HepG2 (cell line): ENCODE measurements around the gene PDE5A. TPM values are rescaled to one million over a fixed set of nuclear protein-coding genes. Genes with fewer than 3 reads are reported as not detected.

Experiments used
- ATAC-seq: fragments of 200-7000 bp; cut with Tn5 transposase; 3 replicates; pipeline ENCODE4 v1.9.1; 2020; ENCODE audit warnings: mild to moderate bottlenecking, moderate library complexity
- BruUV-seq: library from RNA; stranded (reverse); fragments of 400-500 nt; replicated peaks from 2 replicates; lab custom pipeline; 2021; lab: Mats Ljungman, UMichigan
- CTCF ChIA-PET: fragments of 300-600 bp; formaldehyde crosslinking; extraction: SDS; loops from one replicate; lab custom pipeline; 2021; ENCODE audit warnings: low total read pairs, inconsistent platforms, low intra/inter-chr PET ratio; lab: Yijun Ruan, JAX
- POLR2A ChIA-PET: fragments of 350-600 bp; sonication (Branson Sonifier 250); formaldehyde crosslinking; loops from one replicate; lab custom pipeline; 2020; ENCODE audit warnings: antibody characterized with exemption, inconsistent platforms; lab: Yijun Ruan, JAX
- DNase-seq: peaks from one replicate; pipeline ENCODE4 v3.0.0-alpha.2; 2015; ENCODE audit warnings: low spot score
- FAIRE-seq: peaks from 3 replicates; lab custom pipeline; 2011; peaks lifted over from hg19 to GRCh38; lab: Jason Lieb, UNC
- H2AFZ ChIP-seq: one replicate; pipeline ENCODE4 v1.6.1; 2011; ENCODE audit warnings: low read length, inconsistent platforms
- H3K27ac ChIP-seq: fragments of 300-600 bp; 3 replicates; pipeline ENCODE4 v1.8.0; 2011; ENCODE audit warnings: mixed run types, mild to moderate bottlenecking, mixed read lengths, low read length, inconsistent platforms; ENCODE audit not compliant: insufficient read depth; ENCODE audit errors: extremely low read length
- H3K27me3 ChIP-seq, 2 experiments: fragments of 200-600 bp in 1 of 2; 2 replicates in 1 of 2; 3 replicates in 1 of 2; pipeline versions ENCODE4 v1.6.0 to v1.8.0; 2011; ENCODE audit warnings: low read length in 2 of 2, mild to moderate bottlenecking in 2 of 2, moderate library complexity in 2 of 2, inconsistent platforms in 1 of 2; ENCODE audit not compliant: insufficient read depth in 2 of 2, control insufficient read depth in 1 of 2
- H3K36me3 ChIP-seq, 2 experiments: fragments of 200-600 bp in 1 of 2; replicated peaks in 1 of 2; 2 replicates in 1 of 2; 3 replicates in 1 of 2; pipeline versions ENCODE4 v1.5.1 to v1.8.0; 2011; ENCODE audit warnings: low read length in 2 of 2, inconsistent platforms in 1 of 2; ENCODE audit not compliant: insufficient read depth in 2 of 2, control insufficient read depth in 1 of 2
- H3K4me1 ChIP-seq: 2 replicates; pipeline ENCODE4 v1.5.1; 2012; ENCODE audit warnings: low read length, inconsistent platforms; ENCODE audit not compliant: insufficient read depth
- H3K4me2 ChIP-seq: 2 replicates; pipeline ENCODE4 v1.6.0; 2011; ENCODE audit warnings: low read depth, low read length, inconsistent platforms
- H3K4me3 ChIP-seq, 3 experiments: fragments of 200-600 bp in 1 of 3; sonication (generic), shearing (Covaris generic) in 1 of 3; replicated peaks in 1 of 3; 2 replicates each; pipeline ENCODE4 v1.5.1; 2011 to 2016; ENCODE audit warnings: low read length in 3 of 3, inconsistent platforms in 2 of 3, low read depth in 2 of 3, mild to moderate bottlenecking in 2 of 3, control low read depth in 1 of 3, mixed read lengths in 1 of 3; ENCODE audit not compliant: insufficient read depth in 1 of 3
- H3K79me2 ChIP-seq: one replicate; pipeline ENCODE4 v1.6.1; 2011; ENCODE audit warnings: low read length, inconsistent platforms; ENCODE audit not compliant: insufficient read depth
- H3K9ac ChIP-seq: 2 replicates; pipeline ENCODE4 v1.6.0; 2011; ENCODE audit warnings: mild to moderate bottlenecking, low read depth, low read length, inconsistent platforms; ENCODE audit not compliant: insufficient read depth
- H3K9me3 ChIP-seq: 2 replicates; pipeline ENCODE4 v1.5.1; 2012; ENCODE audit warnings: mild to moderate bottlenecking, low read length
- H4K20me1 ChIP-seq: 2 replicates; pipeline ENCODE4 v1.6.0; 2011; ENCODE audit warnings: inconsistent platforms, mild to moderate bottlenecking, low read length, moderate library complexity; ENCODE audit not compliant: insufficient read depth
- CHD2 ChIP-seq: IDR thresholded peaks from 2 replicates; pipeline ENCODE4 v1.6.1; 2011; ENCODE audit warnings: low read depth, low read length, improper control_type of control experiment
- GZF1 ChIP-seq: sonication (generic); formaldehyde crosslinking; IDR thresholded peaks from 2 replicates; pipeline ENCODE4 v1.5.1; 2020; ENCODE audit warnings: mild to moderate bottlenecking, missing genetic modification reagents
- HHEX ChIP-seq: IDR thresholded peaks from 2 replicates; pipeline ENCODE4 v1.6.1; 2016; ENCODE audit warnings: control low read depth
- NR2F6 ChIP-seq, 2 experiments: IDR thresholded peaks; 2 replicates each; pipeline ENCODE4 v1.6.1; 2016; ENCODE audit warnings: antibody characterized with exemption in 1 of 2, mild to moderate bottlenecking in 1 of 2
- PRMT3 ChIP-seq: sonication (generic); formaldehyde crosslinking; IDR thresholded peaks from 2 replicates; pipeline ENCODE4 v1.8.1; 2022; ENCODE audit warnings: low read depth, mild to moderate bottlenecking, moderate library complexity, missing genetic modification reagents, borderline replicate concordance
- SALL2 ChIP-seq: sonication (generic); formaldehyde crosslinking; IDR thresholded peaks from 2 replicates; pipeline ENCODE4 v1.8.1; 2023; ENCODE audit warnings: mild to moderate bottlenecking, missing genetic modification reagents, inconsistent platforms
- TRIM24 ChIP-seq: sonication (generic); formaldehyde crosslinking; IDR thresholded peaks from 2 replicates; pipeline ENCODE4 v1.8.0; 2022; ENCODE audit warnings: mild to moderate bottlenecking, missing genetic modification reagents
- YEATS2 ChIP-seq: sonication (generic); formaldehyde crosslinking; IDR thresholded peaks from 2 replicates; pipeline ENCODE4 v1.4.0; 2020; ENCODE audit warnings: missing genetic modification reagents, borderline replicate concordance
- ZC3H13 ChIP-seq: sonication (generic); formaldehyde crosslinking; IDR thresholded peaks from 2 replicates; pipeline ENCODE4 v1.8.1; 2023; ENCODE audit warnings: mild to moderate bottlenecking, missing genetic modification reagents, moderate library complexity
- ZNF543 ChIP-seq: sonication (generic); formaldehyde crosslinking; IDR thresholded peaks from 2 replicates; pipeline ENCODE4 v1.4.0; 2020; ENCODE audit warnings: mild to moderate bottlenecking, missing genetic modification reagents
- ZNF552 ChIP-seq: sonication (generic); formaldehyde crosslinking; IDR thresholded peaks from 2 replicates; pipeline ENCODE4 v1.9.0; 2022; ENCODE audit warnings: missing genetic modification reagents, mild to moderate bottlenecking, borderline replicate concordance
- WGBS: methylation state at CpG from one replicate; pipeline ENCODE4 v1.1.6; 2017; ENCODE audit warnings: low lambda C conversion rate; 5-methylcytosine and 5-hydroxymethylcytosine counted together
- in situ Hi-C: cut with HindIII; loops from 2 replicates; pipeline ENCODE4 v1.10.0; 2017; ENCODE audit warnings: low pct_unique_long_range_greater_than_20kb; ENCODE audit not compliant: extremely low pct_ligation_motif_present
- intact Hi-C: fragments of 100-400 bp; cut with micrococcal nuclease; formaldehyde crosslinking; loops from one replicate; pipeline ENCODE4 v1.10.0; 2022; ENCODE audit not compliant: unreplicated experiment
- polyA plus RNA-seq, 8 experiments: library from polyadenylated mRNA; depleted of rRNA in 3 of 8; stranded (reverse) in 7 of 8; unstranded in 1 of 8; fragments of >200 nt; fragmentation: Illumina TruSeq in 4 of 8; extraction: Trizol in 4 of 8; gene quantifications; 2 replicates each; pipeline versions ENCODE4 v1.2.1 to v1.2.3, GENCODE V29; 2011 to 2016; ENCODE audit warnings: low read depth in 4 of 8, missing spikeins in 1 of 8, mixed read lengths in 1 of 8; ENCODE audit not compliant: insufficient read depth in 1 of 8
- total RNA-seq, 5 experiments: library from RNA; depleted of rRNA; stranded (reverse); fragments of >200 nt; fragmentation: Illumina TruSeq; extraction: Trizol; gene quantifications; 2 replicates each; pipeline ENCODE4 v1.2.3, GENCODE V29; 2016; ENCODE audit warnings: low read depth in 1 of 5
- TF ChIP-seq, protein P1 (sequence below): sonication (generic); formaldehyde crosslinking; conservative IDR thresholded peaks from 2 replicates; pipeline ENCODE4 v1.4.0; 2020; ENCODE audit warnings: missing genetic modification reagents
- TF ChIP-seq, protein P2 (sequence below), 2 experiments: fragments of 450-650 bp in 1 of 2; sonication (generic) in 1 of 2; formaldehyde crosslinking; IDR thresholded peaks; 2 replicates each; pipeline versions ENCODE4 v1.5.0 to v1.8.0; 2020 to 2022; ENCODE audit warnings: mild to moderate bottlenecking in 1 of 2, missing genetic modification reagents in 1 of 2
- TF ChIP-seq, protein P3 (sequence below): IDR thresholded peaks from 2 replicates; pipeline ENCODE4 v1.6.1; 2016; ENCODE audit warnings: missing genetic modification reagents, missing compliant biosample characterization
- TF ChIP-seq, protein P4 (sequence below): sonication (generic); formaldehyde crosslinking; IDR thresholded peaks from 2 replicates; pipeline ENCODE4 v1.9.0; 2021; ENCODE audit warnings: missing genetic modification reagents, borderline replicate concordance

Gene PDE5A
- total and polyA plus RNA-seq, 2 of the 13 experiments (the other 11 are each of a cell fraction or from before 2014, with no cell fraction given), result 0.22 to 0.44 TPM

GRCh38 chr4:119536572-119537528, 91.8 kb downstream of the PDE5A start (continued):
- TF ChIP-seq SALL2, result no peak

- intact Hi-C loops, result no loop called here
- Histone ChIP-seq H3K4me1 (peaks cover 3% of the 10 kb centered on the region), H3K4me2 (no peak overlapping the region), H3K36me3 (peaks cover 0 to 1% of the 10 kb centered on the region in 2 experiments; a peak in 1 of 5 replicates), H3K9ac (no peak overlapping the region), H3K79me2 (no peaks in the 10 kb centered on the region), H3K27ac (no peak overlapping the region), H3K27me3 (no peaks in the 10 kb centered on the region), H3K4me3 (no peak overlapping the region), H4K20me1 (no peaks in the 10 kb centered on the region), H3K9me3 (peaks cover 12% of the 10 kb centered on the region), H2AFZ (no peak overlapping the region)
- in situ Hi-C loops, result no loop called here
- FAIRE-seq (no peak), DNase-seq (no peak), ATAC-seq (no peak)
- ChIA-PET CTCF (no interaction called here), POLR2A (no interaction called here)
- no TSS peak for BruUV-seq
- WGBS, result 94% methylated on average over 1 of the region's 1 CpG
- TF ChIP-seq, protein P1, sequence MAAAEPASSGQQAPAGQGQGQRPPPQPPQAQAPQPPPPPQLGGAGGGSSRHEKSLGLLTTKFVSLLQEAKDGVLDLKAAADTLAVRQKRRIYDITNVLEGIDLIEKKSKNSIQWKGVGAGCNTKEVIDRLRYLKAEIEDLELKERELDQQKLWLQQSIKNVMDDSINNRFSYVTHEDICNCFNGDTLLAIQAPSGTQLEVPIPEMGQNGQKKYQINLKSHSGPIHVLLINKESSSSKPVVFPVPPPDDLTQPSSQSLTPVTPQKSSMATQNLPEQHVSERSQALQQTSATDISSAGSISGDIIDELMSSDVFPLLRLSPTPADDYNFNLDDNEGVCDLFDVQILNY (CRISPR knock-in tag), result no peak
- TF ChIP-seq, protein P2, sequence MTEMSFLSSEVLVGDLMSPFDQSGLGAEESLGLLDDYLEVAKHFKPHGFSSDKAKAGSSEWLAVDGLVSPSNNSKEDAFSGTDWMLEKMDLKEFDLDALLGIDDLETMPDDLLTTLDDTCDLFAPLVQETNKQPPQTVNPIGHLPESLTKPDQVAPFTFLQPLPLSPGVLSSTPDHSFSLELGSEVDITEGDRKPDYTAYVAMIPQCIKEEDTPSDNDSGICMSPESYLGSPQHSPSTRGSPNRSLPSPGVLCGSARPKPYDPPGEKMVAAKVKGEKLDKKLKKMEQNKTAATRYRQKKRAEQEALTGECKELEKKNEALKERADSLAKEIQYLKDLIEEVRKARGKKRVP (CRISPR knock-in tag; IDR thresholded peaks at IDR 0.05), result no peak
- TF ChIP-seq ZNF543 (no peak), PRMT3 (CRISPR knock-in tag) (no peak), TRIM24 (CRISPR knock-in tag) (no peak), HHEX (CRISPR knock-in tag) (no peak), ZNF552 (no peak), NR2F6 (IDR thresholded peaks at IDR 0.05) (no peak), NR2F6 (CRISPR knock-in tag; IDR thresholded peaks at IDR 0.05) (no peak), CHD2 (no peak), ZC3H13 (CRISPR knock-in tag) (no peak), GZF1 (CRISPR knock-in tag) (no peak), YEATS2 (no peak)
- TF ChIP-seq, protein P3, sequence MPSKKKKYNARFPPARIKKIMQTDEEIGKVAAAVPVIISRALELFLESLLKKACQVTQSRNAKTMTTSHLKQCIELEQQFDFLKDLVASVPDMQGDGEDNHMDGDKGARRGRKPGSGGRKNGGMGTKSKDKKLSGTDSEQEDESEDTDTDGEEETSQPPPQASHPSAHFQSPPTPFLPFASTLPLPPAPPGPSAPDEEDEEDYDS (CRISPR knock-in tag), result no peak
- TF ChIP-seq, protein P4, sequence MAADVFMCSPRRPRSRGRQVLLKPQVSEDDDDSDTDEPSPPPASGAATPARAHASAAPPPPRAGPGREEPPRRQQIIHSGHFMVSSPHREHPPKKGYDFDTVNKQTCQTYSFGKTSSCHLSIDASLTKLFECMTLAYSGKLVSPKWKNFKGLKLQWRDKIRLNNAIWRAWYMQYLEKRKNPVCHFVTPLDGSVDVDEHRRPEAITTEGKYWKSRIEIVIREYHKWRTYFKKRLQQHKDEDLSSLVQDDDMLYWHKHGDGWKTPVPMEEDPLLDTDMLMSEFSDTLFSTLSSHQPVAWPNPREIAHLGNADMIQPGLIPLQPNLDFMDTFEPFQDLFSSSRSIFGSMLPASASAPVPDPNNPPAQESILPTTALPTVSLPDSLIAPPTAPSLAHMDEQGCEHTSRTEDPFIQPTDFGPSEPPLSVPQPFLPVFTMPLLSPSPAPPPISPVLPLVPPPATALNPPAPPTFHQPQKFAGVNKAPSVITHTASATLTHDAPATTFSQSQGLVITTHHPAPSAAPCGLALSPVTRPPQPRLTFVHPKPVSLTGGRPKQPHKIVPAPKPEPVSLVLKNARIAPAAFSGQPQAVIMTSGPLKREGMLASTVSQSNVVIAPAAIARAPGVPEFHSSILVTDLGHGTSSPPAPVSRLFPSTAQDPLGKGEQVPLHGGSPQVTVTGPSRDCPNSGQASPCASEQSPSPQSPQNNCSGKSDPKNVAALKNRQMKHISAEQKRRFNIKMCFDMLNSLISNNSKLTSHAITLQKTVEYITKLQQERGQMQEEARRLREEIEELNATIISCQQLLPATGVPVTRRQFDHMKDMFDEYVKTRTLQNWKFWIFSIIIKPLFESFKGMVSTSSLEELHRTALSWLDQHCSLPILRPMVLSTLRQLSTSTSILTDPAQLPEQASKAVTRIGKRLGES (CRISPR knock-in tag), result no peak
Observed at GRCh38 chr4:119532319-119532718, 96.3 kb downstream of the PDE5A start.
